HepG2 (cell line): ENCODE results near the gene CDC42EP4. TPM values are rescaled to one million over a fixed set of nuclear protein-coding genes. Genes with fewer than 3 reads are reported as not detected.

Experiments used
- CENPX ChIP-seq: sonication (generic); formaldehyde crosslinking; IDR thresholded peaks from 2 replicates; pipeline ENCODE4 v1.9.0; 2021; ENCODE audit warnings: mild to moderate bottlenecking, missing genetic modification reagents, moderate library complexity
- E2F5 ChIP-seq: sonication (generic); formaldehyde crosslinking; conservative IDR thresholded peaks from 2 replicates; pipeline ENCODE4 v1.4.0; 2020; ENCODE audit warnings: missing genetic modification reagents
- ETV6 ChIP-seq: sonication (generic); formaldehyde crosslinking; conservative IDR thresholded peaks from 2 replicates; pipeline ENCODE4 v1.4.0; 2020; ENCODE audit warnings: missing genetic modification reagents
- FOXA3 ChIP-seq: IDR thresholded peaks from 2 replicates; pipeline ENCODE4 v1.6.1; 2016; ENCODE audit warnings: missing genetic modification reagents, missing compliant biosample characterization
- FOXK1 ChIP-seq: sonication (generic); formaldehyde crosslinking; IDR thresholded peaks from 2 replicates; pipeline ENCODE4 v1.4.0; 2020; ENCODE audit warnings: low read depth, missing genetic modification reagents, borderline replicate concordance
- IRX3 ChIP-seq: sonication (generic); formaldehyde crosslinking; IDR thresholded peaks from 2 replicates; pipeline ENCODE4 v1.8.1; 2023; ENCODE audit warnings: mild to moderate bottlenecking, low read depth, missing genetic modification reagents, borderline replicate concordance
- KLF13 ChIP-seq: sonication (generic); formaldehyde crosslinking; IDR thresholded peaks from 2 replicates; pipeline ENCODE4 v1.4.0; 2020; ENCODE audit warnings: mild to moderate bottlenecking, missing genetic modification reagents
- MAFG ChIP-seq: sonication (generic); formaldehyde crosslinking; IDR thresholded peaks from 2 replicates; pipeline ENCODE4 v1.5.1; 2020; ENCODE audit warnings: mild to moderate bottlenecking, missing genetic modification reagents
- NCOA5 ChIP-seq: sonication (generic); formaldehyde crosslinking; IDR thresholded peaks from 2 replicates; pipeline ENCODE4 v1.4.0; 2020; ENCODE audit warnings: missing genetic modification reagents
- NR2F6 ChIP-seq, 2 experiments: IDR thresholded peaks; 2 replicates each; pipeline ENCODE4 v1.6.1; 2016; ENCODE audit warnings: antibody characterized with exemption in 1 of 2, mild to moderate bottlenecking in 1 of 2
- PBX3 ChIP-seq: sonication (generic); formaldehyde crosslinking; IDR thresholded peaks from 2 replicates; pipeline ENCODE4 v1.8.1; 2023; ENCODE audit warnings: missing genetic modification reagents, inconsistent platforms, borderline replicate concordance
- RFXAP ChIP-seq: sonication (generic); formaldehyde crosslinking; IDR thresholded peaks from 2 replicates; pipeline ENCODE4 v1.4.0; 2020; ENCODE audit warnings: missing genetic modification reagents, borderline replicate concordance
- RORA ChIP-seq: sonication (generic); formaldehyde crosslinking; IDR thresholded peaks from 2 replicates; pipeline ENCODE4 v1.5.0; 2020; ENCODE audit warnings: mild to moderate bottlenecking, missing genetic modification reagents, moderate library complexity
- SMAD3 ChIP-seq: sonication (generic); formaldehyde crosslinking; IDR thresholded peaks from 2 replicates; pipeline ENCODE4 v1.4.0; 2020; ENCODE audit warnings: missing genetic modification reagents
- SNAPC5 ChIP-seq: sonication (generic); formaldehyde crosslinking; IDR thresholded peaks from 2 replicates; pipeline ENCODE4 v1.8.1; 2023; ENCODE audit warnings: mild to moderate bottlenecking, missing genetic modification reagents, borderline replicate concordance
- TBP ChIP-seq: sonication (generic); formaldehyde crosslinking; IDR thresholded peaks from 2 replicates; pipeline ENCODE4 v1.5.0; 2020; ENCODE audit warnings: missing genetic modification reagents
- TFDP1 ChIP-seq: IDR thresholded peaks from 2 replicates; pipeline ENCODE4 v1.6.1; 2016; ENCODE audit warnings: missing compliant biosample characterization, missing genetic modification reagents, borderline replicate concordance
- XBP1 ChIP-seq: sonication (generic); formaldehyde crosslinking; IDR thresholded peaks from 2 replicates; pipeline ENCODE4 v1.5.0; 2020; ENCODE audit warnings: missing genetic modification reagents
- ZBTB21 ChIP-seq: sonication (generic); formaldehyde crosslinking; IDR thresholded peaks from 2 replicates; pipeline ENCODE4 v1.4.0; 2020; ENCODE audit warnings: missing genetic modification reagents
- ZBTB25 ChIP-seq: IDR thresholded peaks from 2 replicates; pipeline ENCODE4 v1.6.1; 2018; ENCODE audit warnings: missing genetic modification reagents
- ZMAT5 ChIP-seq: sonication (generic); formaldehyde crosslinking; IDR thresholded peaks from 2 replicates; pipeline ENCODE4 v1.5.0; 2020; ENCODE audit warnings: mild to moderate bottlenecking, low read depth, missing genetic modification reagents, borderline replicate concordance
- ZNF260 ChIP-seq: sonication (generic); formaldehyde crosslinking; IDR thresholded peaks from 2 replicates; pipeline ENCODE4 v1.4.0; 2020; ENCODE audit warnings: missing genetic modification reagents, low read depth, mild to moderate bottlenecking, borderline replicate concordance
- ZNF34 ChIP-seq: sonication (generic); formaldehyde crosslinking; IDR thresholded peaks from 2 replicates; pipeline ENCODE4 v1.4.0; 2020; ENCODE audit warnings: mild to moderate bottlenecking, missing genetic modification reagents, borderline replicate concordance
- ZNF543 ChIP-seq: sonication (generic); formaldehyde crosslinking; IDR thresholded peaks from 2 replicates; pipeline ENCODE4 v1.4.0; 2020; ENCODE audit warnings: mild to moderate bottlenecking, missing genetic modification reagents
- ZNF563 ChIP-seq: sonication (generic); formaldehyde crosslinking; IDR thresholded peaks from 2 replicates; pipeline ENCODE4 v1.8.0; 2022; ENCODE audit warnings: mild to moderate bottlenecking, moderate library complexity, missing genetic modification reagents
- ZNF83 ChIP-seq: sonication (generic); formaldehyde crosslinking; IDR thresholded peaks from 2 replicates; pipeline ENCODE4 v1.4.0; 2020; ENCODE audit warnings: missing genetic modification reagents, mild to moderate bottlenecking, borderline replicate concordance
- polyA plus RNA-seq, 8 experiments: library from polyadenylated mRNA; depleted of rRNA in 3 of 8; stranded (reverse) in 7 of 8; unstranded in 1 of 8; fragments of >200 nt; fragmentation: Illumina TruSeq in 4 of 8; extraction: Trizol in 4 of 8; gene quantifications; 2 replicates each; pipeline versions ENCODE4 v1.2.1 to v1.2.3, GENCODE V29; 2011 to 2016; ENCODE audit warnings: low read depth in 4 of 8, missing spikeins in 1 of 8, mixed read lengths in 1 of 8; ENCODE audit not compliant: insufficient read depth in 1 of 8
- total RNA-seq, 5 experiments: library from RNA; depleted of rRNA; stranded (reverse); fragments of >200 nt; fragmentation: Illumina TruSeq; extraction: Trizol; gene quantifications; 2 replicates each; pipeline ENCODE4 v1.2.3, GENCODE V29; 2016; ENCODE audit warnings: low read depth in 1 of 5

CDC42EP4 gene
- total and polyA plus RNA-seq, 2 of the 13 experiments (the other 11 are each of a cell fraction or from before 2014, with no cell fraction given) = 19.0 to 54.0 TPM

- TF ChIP-seq SMAD3 (CRISPR knock-in tag) = peak; percentile 91
- TF ChIP-seq ZNF83 = no peak
- no peak for TF ChIP-seq TBP (CRISPR knock-in tag)
- TF ChIP-seq E2F5 (CRISPR knock-in tag) = no peak
- TF ChIP-seq ZNF34 (CRISPR knock-in tag) = peak; percentile 21; the same call in 1 of the 2 replicates
- TF ChIP-seq FOXA3 = peak; percentile 86
- TF ChIP-seq KLF13 (CRISPR knock-in tag) = no peak
- 0 out of 2 replicates have a peak, but pooled peaks have one; percentile 36 for TF ChIP-seq ZNF543
- TF ChIP-seq ZMAT5 (CRISPR knock-in tag) = no peak
- peak; percentile 67; the same call in 1 of the 2 replicates for TF ChIP-seq ZBTB21 (CRISPR knock-in tag)
- TF ChIP-seq ZNF260 = no peak
- no peak for TF ChIP-seq RORA (CRISPR knock-in tag)
- 0 out of 2 replicates have a peak, but pooled peaks have one; percentile 21 for TF ChIP-seq SNAPC5 (CRISPR knock-in tag)
- peak; percentile 86 for TF ChIP-seq FOXK1 (CRISPR knock-in tag)
- TF ChIP-seq MAFG (CRISPR knock-in tag) = no peak
- TF ChIP-seq NR2F6 (IDR thresholded peaks at IDR 0.05) = peak; percentile 100
- TF ChIP-seq NR2F6 (CRISPR knock-in tag; IDR thresholded peaks at IDR 0.05) = peak; percentile 99
- TF ChIP-seq ETV6 (CRISPR knock-in tag) = no peak; the same call in 1 of the 2 replicates
- TF ChIP-seq TFDP1 (CRISPR knock-in tag) = peak; percentile 41; the same call in 1 of the 2 replicates
- TF ChIP-seq ZNF563 = no peak
- TF ChIP-seq NCOA5 (CRISPR knock-in tag) = no peak
- TF ChIP-seq RFXAP (CRISPR knock-in tag) = no peak; the same call in none of the 2 replicates
- TF ChIP-seq IRX3 (CRISPR knock-in tag) = peak; percentile 81; the same call in 1 of the 2 replicates
- TF ChIP-seq ZBTB25 (CRISPR knock-in tag) = peak; percentile 84
- no peak for TF ChIP-seq CENPX (CRISPR knock-in tag)
- no peak for TF ChIP-seq XBP1 (CRISPR knock-in tag)
- no peak for TF ChIP-seq PBX3
These were observed 23.1 kb downstream of the CDC42EP4 start (continued) for GRCh38 chr17:73288534-73289302.
